BLaER1 treated with 17β-estradiol and CSF1 and Interleukin-3, amounts not matched to agents 10 nM and 100 nM (cell line): ENCODE data around the gene GJC1.
A peak's percentile ranks its signal among the peaks of the same experiment; 100 is the strongest.

ENCODE experiments used
- H3K27ac ChIP-seq, 11 experiments: shearing (Covaris generic); formaldehyde crosslinking; 2 replicates each; pipeline ENCODE4 v1.8.1; 2022
- H3K27me3 ChIP-seq, 11 experiments: shearing (Covaris generic); formaldehyde crosslinking; 2 replicates each; pipeline ENCODE4 v1.8.1; 2022
- H3K36me3 ChIP-seq, 11 experiments: shearing (Covaris generic); formaldehyde crosslinking; 2 replicates each; pipeline ENCODE4 v1.8.1; 2022
- H3K4me1 ChIP-seq, 10 experiments: shearing (Covaris generic); formaldehyde crosslinking; 2 replicates each; pipeline ENCODE4 v1.8.1; 2022
- H3K4me2 ChIP-seq, 11 experiments: shearing (Covaris generic); formaldehyde crosslinking; 2 replicates each; pipeline ENCODE4 v1.8.1; 2022
- H3K4me3 ChIP-seq, 10 experiments: shearing (Covaris generic); formaldehyde crosslinking; 2 replicates each; pipeline ENCODE4 v1.8.1; 2022
- H3K9ac ChIP-seq, 11 experiments: shearing (Covaris generic); formaldehyde crosslinking; 2 replicates each; pipeline ENCODE4 v1.8.1; 2022
- H3K9me3 ChIP-seq, 11 experiments: shearing (Covaris generic); formaldehyde crosslinking; replicated peaks in 1 of 11; 2 replicates each; pipeline ENCODE4 v1.8.1; 2022
- H4K20me1 ChIP-seq, 11 experiments: shearing (Covaris generic); formaldehyde crosslinking; 2 replicates each; pipeline ENCODE4 v1.8.1; 2022
- Cebpa-rat ChIP-seq, 11 experiments: shearing (Covaris generic); IDR thresholded peaks; 2 replicates each; pipeline ENCODE4 v1.8.1; 2022

GJC1 gene

DNA sequence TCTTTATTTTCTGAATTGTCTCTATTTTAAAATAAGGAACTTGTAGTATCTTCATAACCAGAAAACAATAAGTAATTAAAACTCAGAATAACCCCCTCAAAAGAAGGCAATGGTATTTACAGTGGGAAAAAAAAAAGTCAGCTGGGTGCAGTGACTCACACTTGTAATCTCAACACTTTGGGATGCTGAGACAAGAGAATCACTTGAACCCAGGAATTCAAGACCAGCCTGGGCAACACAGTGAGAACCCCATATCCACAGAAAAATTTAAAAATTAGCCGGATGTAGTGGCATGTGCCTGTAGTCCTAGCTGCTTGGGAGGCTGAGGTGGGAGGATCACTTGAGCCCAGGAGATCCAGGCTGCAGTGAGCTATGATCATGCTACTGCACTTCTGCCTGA is 37.8 kb downstream of the GJC1 start:
- Histone ChIP-seq H3K9me3 (no peaks in the 10 kb centered on the region), H3K4me2 (peak overlapping the region in 1 of 11 experiments; percentile 29; a peak in 2 of 22 replicates), H3K4me3 (no peak overlapping the region), H3K36me3 (peaks cover 0 to 1% (median 0%) of the 10 kb centered on the region in 11 experiments; a peak in 2 of 22 replicates), H3K27ac (no peak overlapping the region), H4K20me1 (no peaks in the 10 kb centered on the region), H3K4me1 (peaks cover 28 to 51% (median 33%) of the 10 kb centered on the region in 10 experiments), H3K27me3 (no peaks in the 10 kb centered on the region), H3K9ac (no peak overlapping the region)
- TF ChIP-seq Cebpa-rat (IDR thresholded peaks at IDR 0.05) = no peak

DNA sequence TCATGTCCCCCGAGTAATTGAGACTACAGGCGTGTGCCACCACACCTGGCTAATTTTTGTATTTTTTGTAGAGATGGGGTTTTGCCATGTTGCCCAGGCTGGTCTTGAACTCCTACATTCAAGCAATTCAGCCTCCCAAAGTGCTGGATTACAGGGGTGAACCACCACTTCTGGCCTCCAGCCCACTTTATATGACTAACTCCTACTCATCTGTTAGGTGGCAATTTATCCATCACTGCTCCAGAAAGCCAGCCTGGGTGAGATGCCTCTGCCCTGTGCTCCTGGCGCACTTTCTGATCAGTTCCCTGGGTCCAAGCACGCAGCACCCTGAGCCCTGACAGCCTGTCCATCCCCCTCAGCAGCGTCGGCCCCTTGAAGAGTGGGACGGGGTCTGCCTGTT is 41.9 kb downstream of the GJC1 start:
- H3K4me3 ChIP-seq = no peak overlapping the region
- no peaks in the 10 kb centered on the region for H4K20me1 ChIP-seq
- no peaks in the 10 kb centered on the region for H3K36me3 ChIP-seq
- H3K9me3 ChIP-seq = no peaks in the 10 kb centered on the region
- no peak for TF ChIP-seq Cebpa-rat (IDR thresholded peaks at IDR 0.05)
- H3K27ac ChIP-seq = no peak overlapping the region
- H3K27me3 ChIP-seq = no peaks in the 10 kb centered on the region
- no peak overlapping the region for H3K4me2 ChIP-seq
- peaks cover 0 to 15% (median under 1%) of the 10 kb centered on the region in 10 experiments; a peak in 10 of 20 replicates for H3K4me1 ChIP-seq
- H3K9ac ChIP-seq = no peak overlapping the region

DNA sequence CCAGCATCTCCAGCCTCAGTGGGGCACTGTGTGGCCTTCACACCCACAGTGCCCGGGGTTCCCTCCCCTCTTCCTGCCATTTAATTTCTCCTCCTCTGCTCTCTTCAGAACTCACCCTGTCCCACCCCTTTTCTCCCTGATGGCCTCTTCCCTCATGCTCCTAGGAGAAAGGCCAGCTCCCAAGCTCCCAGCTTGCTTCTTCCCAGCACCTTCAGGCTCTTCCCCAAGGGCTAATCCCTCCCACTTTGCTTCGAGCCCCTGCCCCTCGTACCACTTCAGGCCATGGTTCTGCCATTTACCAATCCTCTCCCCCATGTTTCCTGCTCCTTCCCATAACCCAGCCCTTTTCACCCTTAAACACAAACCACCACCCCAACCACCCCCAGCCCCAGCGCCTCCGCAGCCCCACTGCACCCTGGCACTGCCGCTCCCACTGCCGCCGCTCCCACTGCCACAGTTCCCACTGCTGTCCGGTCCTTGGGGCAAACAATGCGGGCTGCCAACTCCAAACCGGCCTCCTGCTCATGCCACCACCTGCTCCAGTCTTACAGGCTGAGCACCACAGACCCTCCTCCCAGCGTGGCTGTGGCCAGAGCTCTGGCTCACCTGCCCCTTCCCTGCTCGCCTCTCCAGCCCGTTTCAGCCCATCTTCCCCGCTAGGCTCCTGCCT is 42.7 kb downstream of the GJC1 start:
- Histone ChIP-seq H3K36me3 (no peaks in the 10 kb centered on the region), H3K9me3 (no peaks in the 10 kb centered on the region), H3K4me1 (peaks cover 0 to 8% (median 0%) of the 10 kb centered on the region in 10 experiments; a peak in 5 of 20 replicates), H3K4me2 (no peak overlapping the region), H3K4me3 (no peak overlapping the region), H3K27ac (no peak overlapping the region), H3K9ac (no peak overlapping the region), H4K20me1 (no peaks in the 10 kb centered on the region), H3K27me3 (no peaks in the 10 kb centered on the region)
- TF ChIP-seq Cebpa-rat (IDR thresholded peaks at IDR 0.05) = no peak

DNA sequence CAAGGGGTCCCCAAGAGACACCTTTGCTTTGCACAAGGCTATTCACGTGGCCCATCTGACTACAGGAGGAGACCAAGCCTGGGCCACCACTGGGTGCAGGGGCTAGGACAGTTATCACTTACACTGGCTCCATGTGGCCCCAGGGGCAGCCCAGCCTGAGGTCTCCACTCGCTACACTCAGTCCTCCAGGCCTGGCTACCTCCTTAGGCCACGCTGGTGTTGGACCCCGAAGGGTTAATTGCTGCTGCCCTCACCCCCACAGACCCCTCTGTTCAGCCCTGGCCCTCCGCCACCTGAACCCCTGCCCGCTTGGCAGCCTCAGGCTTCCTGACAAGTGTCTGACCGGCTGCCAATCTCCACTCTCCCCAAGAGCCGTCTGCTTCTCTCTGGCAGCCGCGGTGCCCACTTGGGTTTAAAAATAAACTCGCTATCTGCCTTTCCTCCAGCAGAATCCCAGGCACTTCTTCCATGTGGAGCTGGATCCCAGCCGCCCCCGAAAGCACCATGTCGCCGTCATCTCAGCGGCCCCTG is 43.5 kb downstream of the GJC1 start:
- TF ChIP-seq Cebpa-rat (IDR thresholded peaks at IDR 0.05) = no peak
- no peaks in the 10 kb centered on the region for H3K27me3 ChIP-seq

DNA sequence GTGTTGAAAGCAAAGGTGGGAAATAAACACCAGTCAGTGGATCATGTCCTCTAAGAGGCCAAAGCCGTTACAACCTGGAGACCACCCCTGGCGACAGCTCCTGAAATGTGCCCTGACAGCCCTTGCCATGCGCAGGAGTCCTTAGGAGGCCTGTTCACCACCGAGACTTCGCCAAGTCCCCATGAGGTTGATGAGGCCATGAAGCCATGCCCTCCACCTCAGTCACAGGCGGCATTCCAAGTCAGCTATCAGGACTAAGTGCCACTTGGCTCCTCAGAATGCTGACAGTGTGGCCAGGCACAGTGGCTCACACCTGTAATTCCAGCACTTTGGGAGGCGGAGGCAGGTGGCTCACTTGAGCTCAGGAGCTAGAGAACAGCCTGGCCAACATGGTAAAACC is 44.2 kb downstream of the GJC1 start:
- Histone ChIP-seq H4K20me1 (no peaks in the 10 kb centered on the region), H3K4me2 (no peak overlapping the region), H3K4me3 (no peak overlapping the region), H3K36me3 (no peaks in the 10 kb centered on the region), H3K4me1 (peaks cover 0 to 13% (median 0%) of the 10 kb centered on the region in 10 experiments; a peak in 5 of 20 replicates), H3K27me3 (no peaks in the 10 kb centered on the region), H3K9ac (no peak overlapping the region), H3K9me3 (no peaks in the 10 kb centered on the region), H3K27ac (no peak overlapping the region)
- TF ChIP-seq Cebpa-rat (IDR thresholded peaks at IDR 0.05) = no peak

More for the DNA sequence above, 43.5 kb downstream of the GJC1 start:
- Histone ChIP-seq H3K9me3 (no peaks in the 10 kb centered on the region), H3K27ac (no peak overlapping the region), H3K4me3 (no peak overlapping the region), H3K9ac (no peak overlapping the region), H3K36me3 (no peaks in the 10 kb centered on the region), H3K4me1 (peaks cover 0 to 6% (median 0%) of the 10 kb centered on the region in 10 experiments; a peak in 4 of 20 replicates), H3K4me2 (no peak overlapping the region), H4K20me1 (no peaks in the 10 kb centered on the region)

DNA sequence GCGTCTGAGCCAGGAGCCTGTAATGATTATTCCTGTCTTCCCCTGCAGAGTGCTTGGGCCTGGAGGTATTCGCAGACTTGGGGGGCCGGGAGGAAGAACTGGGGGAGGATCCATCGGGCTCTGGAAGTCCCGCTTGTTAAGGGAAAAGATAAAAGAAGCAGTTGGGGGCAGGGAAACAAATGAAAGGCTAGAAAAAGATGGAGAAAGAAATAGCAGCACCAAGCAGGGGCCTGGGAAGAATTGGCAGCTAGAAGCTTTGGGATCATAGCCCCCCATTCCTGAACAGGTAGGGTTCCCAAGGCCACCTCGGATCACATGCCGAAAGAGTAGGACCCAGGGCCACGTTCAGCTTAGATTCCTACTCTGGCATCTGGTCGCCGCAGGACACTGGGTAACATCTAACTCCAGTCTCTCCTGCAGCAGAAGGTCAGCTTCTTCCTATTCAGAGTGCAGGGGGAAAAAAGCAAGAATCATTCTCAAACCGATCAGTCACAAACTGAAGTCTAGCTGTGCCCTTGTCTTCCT is 47.7 kb downstream of the GJC1 start:
- Histone ChIP-seq H4K20me1 (peaks cover 0 to 8% (median 0%) of the 10 kb centered on the region in 11 experiments; a peak in 2 of 22 replicates), H3K4me2 (peak overlapping the region in 1 of 11 experiments; percentile 31; a peak in 1 of 22 replicates), H3K4me3 (no peak overlapping the region), H3K4me1 (peaks cover 11 to 39% (median 26%) of the 10 kb centered on the region in 10 experiments; a peak in 18 of 20 replicates), H3K9me3 (no peaks in the 10 kb centered on the region), H3K27me3 (peaks cover 0 to 6% (median 0%) of the 10 kb centered on the region in 11 experiments; a peak in 4 of 22 replicates), H3K9ac (0 out of 22 replicates have a peak overlapping the region, but pooled peaks of 1 of the 11 experiments have one; percentile 9), H3K27ac (no peak overlapping the region), H3K36me3 (no peaks in the 10 kb centered on the region)
- no peak for TF ChIP-seq Cebpa-rat (IDR thresholded peaks at IDR 0.05)

DNA sequence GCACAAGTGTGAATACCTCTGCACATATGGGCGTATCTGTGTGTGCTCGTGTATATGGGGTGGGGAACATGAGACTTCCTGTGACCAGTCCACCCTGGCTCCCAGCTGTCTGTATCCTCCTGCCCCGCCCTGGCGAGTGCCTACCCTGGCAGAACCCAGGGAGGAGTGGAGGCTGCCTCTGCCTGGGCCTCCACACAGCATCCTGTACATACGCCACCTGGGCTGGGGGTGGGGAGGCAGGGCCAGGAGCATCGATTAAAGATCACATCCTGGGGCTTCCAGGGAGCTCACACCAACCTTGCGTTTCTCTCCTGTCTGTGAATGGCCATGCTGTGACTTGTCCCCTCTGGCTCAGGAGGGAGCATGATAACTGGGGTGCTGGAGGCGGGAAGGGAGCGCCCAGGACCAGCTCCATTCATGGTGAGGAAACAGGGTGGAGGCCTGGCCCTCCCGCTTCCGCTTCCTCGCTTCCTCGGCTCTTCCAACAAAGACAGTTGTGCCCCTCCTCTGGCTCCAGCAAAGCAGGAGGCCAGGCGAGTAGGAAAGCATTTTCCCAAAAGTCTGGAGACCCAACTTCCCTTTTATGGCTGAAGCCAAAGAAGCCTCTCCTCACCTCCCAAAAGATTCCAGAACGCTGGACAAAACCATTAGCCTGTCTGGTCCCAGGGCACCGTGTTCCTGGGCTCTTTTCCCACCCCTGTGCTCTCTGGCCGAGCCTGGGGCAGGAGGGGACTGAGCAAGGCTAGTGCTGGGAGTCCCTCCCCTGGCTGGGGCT is 48.3 kb downstream of the GJC1 start:
- Histone ChIP-seq H3K4me3 (no peak overlapping the region), H4K20me1 (peaks cover 0 to 13% (median 0%) of the 10 kb centered on the region in 11 experiments; a peak in 4 of 22 replicates), H3K27me3 (peaks cover 0 to 13% (median 0%) of the 10 kb centered on the region in 11 experiments; a peak in 4 of 22 replicates), H3K36me3 (no peaks in the 10 kb centered on the region), H3K9me3 (no peaks in the 10 kb centered on the region), H3K4me2 (peak overlapping the region in 3 of 11 experiments; percentile 15 to 39 (median 31); a peak in 5 of 22 replicates), H3K9ac (peak overlapping the region in 1 of 11 experiments; percentile 18; a peak in 1 of 22 replicates), H3K4me1 (peaks cover 11 to 44% (median 32%) of the 10 kb centered on the region in 10 experiments; a peak in 18 of 20 replicates), H3K27ac (no peak overlapping the region)
- TF ChIP-seq Cebpa-rat (IDR thresholded peaks at IDR 0.05) = no peak

DNA sequence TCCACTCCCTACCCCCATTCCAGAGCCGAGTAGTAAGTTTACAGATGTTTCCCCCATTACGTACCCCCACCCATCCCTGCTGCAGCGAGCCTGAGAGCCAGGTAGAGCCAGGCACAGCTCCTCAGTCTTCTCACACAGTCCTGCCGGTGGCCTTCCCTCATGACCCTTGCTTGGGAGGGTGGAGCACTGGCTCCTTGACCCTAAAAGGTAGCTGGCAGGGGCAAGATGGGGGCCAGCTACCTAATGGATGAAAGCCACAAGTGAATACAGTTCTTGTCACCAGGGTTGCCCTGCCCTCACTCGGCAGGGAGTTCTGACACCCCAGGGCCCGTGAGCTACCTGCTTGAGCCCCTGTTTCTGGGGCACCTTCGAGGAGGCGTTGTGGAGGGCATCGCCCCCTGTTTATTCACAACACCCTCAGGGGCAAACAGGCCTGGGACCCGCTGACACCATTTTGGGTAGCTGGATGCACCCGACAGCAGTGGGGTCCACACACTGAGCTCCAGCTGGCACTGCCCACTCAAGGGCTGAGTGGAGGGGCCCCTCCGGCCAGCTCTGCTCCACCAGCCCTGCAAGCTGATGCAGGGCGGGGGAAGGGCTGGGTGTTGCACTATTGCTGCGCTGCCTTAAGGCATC is 49.1 kb downstream of the GJC1 start:
- Histone ChIP-seq H3K9me3 (no peaks in the 10 kb centered on the region), H3K36me3 (no peaks in the 10 kb centered on the region), H3K4me2 (peak overlapping the region in 3 of 11 experiments; percentile 15 to 39 (median 31); a peak in 5 of 22 replicates), H3K4me1 (peaks cover 11 to 52% (median 39%) of the 10 kb centered on the region in 10 experiments; a peak in 18 of 20 replicates), H3K27me3 (peaks cover 0 to 20% (median 0%) of the 10 kb centered on the region in 11 experiments; a peak in 5 of 22 replicates), H4K20me1 (peaks cover 0 to 17% (median 0%) of the 10 kb centered on the region in 11 experiments; a peak in 5 of 22 replicates), H3K27ac (no peak overlapping the region), H3K9ac (no peak overlapping the region), H3K4me3 (no peak overlapping the region)
- TF ChIP-seq Cebpa-rat (IDR thresholded peaks at IDR 0.05) = no peak
